RWPE2 (cell line): ENCODE measurements around the gene THAP3.
A peak's percentile ranks its signal among the peaks of the same experiment; 100 is the strongest.

ENCODE experiments used
- ATAC-seq: fragments of 200-7000 bp; cut with Tn5 transposase; 3 replicates; pipeline ENCODE4 v1.9.1; 2021; ENCODE audit warnings: low read depth
- DNase-seq: peaks from one replicate; pipeline ENCODE4 v3.0.0-alpha.2; 2020; ENCODE audit warnings: low spot score
- H3K27ac ChIP-seq: fragments of 450-650 bp; 2 replicates; pipeline ENCODE4 v1.5.1; 2017; ENCODE audit warnings: mild to moderate bottlenecking; ENCODE audit not compliant: poor library complexity, severe bottlenecking
- H3K27me3 ChIP-seq: fragments of 250-450 bp; sonication (Bioruptor Pico); 2 replicates; pipeline ENCODE4 v1.5.1; 2021; ENCODE audit warnings: mild to moderate bottlenecking, moderate library complexity; ENCODE audit not compliant: insufficient read depth, poor library complexity, severe bottlenecking
- H3K36me3 ChIP-seq: fragments of 250-450 bp; sonication (Bioruptor Pico); 2 replicates; pipeline ENCODE4 v1.5.1; 2020; ENCODE audit warnings: low read depth, mild to moderate bottlenecking, moderate library complexity
- H3K4me1 ChIP-seq: fragments of 250-450 bp; sonication (Bioruptor Pico); 2 replicates; pipeline ENCODE4 v1.5.1; 2021; ENCODE audit warnings: mild to moderate bottlenecking, moderate library complexity; ENCODE audit not compliant: insufficient read depth, poor library complexity, severe bottlenecking
- H3K4me3 ChIP-seq: fragments of 250-450 bp; sonication (Bioruptor Pico); 2 replicates; pipeline ENCODE4 v1.5.1; 2021; ENCODE audit warnings: mild to moderate bottlenecking, moderate library complexity; ENCODE audit not compliant: severe bottlenecking
- H3K9me3 ChIP-seq: fragments of 250-450 bp; sonication (Bioruptor Pico); 2 replicates; pipeline ENCODE4 v1.5.1; 2021; ENCODE audit warnings: mild to moderate bottlenecking, moderate library complexity; ENCODE audit not compliant: severe bottlenecking
- CTCF ChIP-seq: fragments of 450-650 bp; IDR thresholded peaks from one replicate; pipeline ENCODE4 v1.5.1; 2017; ENCODE audit warnings: mild to moderate bottlenecking, moderate library complexity; ENCODE audit not compliant: poor library complexity, severe bottlenecking

The THAP3 gene

GRCh38 chr1:6587261-6588005, 37.2 kb upstream of the THAP3 start:
- no peaks in the 10 kb centered on the region for H3K9me3 ChIP-seq
- no peak overlapping the region for H3K4me3 ChIP-seq
- H3K4me1 ChIP-seq = peaks cover 17% of the 10 kb centered on the region
- H3K27me3 ChIP-seq = no peaks in the 10 kb centered on the region
- H3K36me3 ChIP-seq = peaks cover 51% of the 10 kb centered on the region
- peak overlapping the region; percentile 60 for H3K27ac ChIP-seq
- peak; percentile 43 for ATAC-seq
- no peak for DNase-seq
- no peak for TF ChIP-seq CTCF

GRCh38 chr1:6588128-6588892, 36.4 kb upstream of the THAP3 start:
- Histone ChIP-seq H3K9me3 (no peaks in the 10 kb centered on the region), H3K27ac (peak overlapping the region; percentile 60), H3K4me1 (peaks cover 16% of the 10 kb centered on the region), H3K4me3 (no peak overlapping the region), H3K27me3 (no peaks in the 10 kb centered on the region), H3K36me3 (peaks cover 54% of the 10 kb centered on the region)
- ATAC-seq (peak; percentile 17), DNase-seq (no peak)
- TF ChIP-seq CTCF = no peak

- no peaks in the 10 kb centered on the region for H3K9me3 ChIP-seq
- peaks cover 16% of the 10 kb centered on the region for H3K4me1 ChIP-seq
- no peak for TF ChIP-seq CTCF
- H3K27me3 ChIP-seq = no peaks in the 10 kb centered on the region
- DNase-seq = no peak
- no peak overlapping the region for H3K4me3 ChIP-seq
- ATAC-seq = no peak
- peak overlapping the region; percentile 60 for H3K27ac ChIP-seq
- peaks cover 58% of the 10 kb centered on the region for H3K36me3 ChIP-seq
Observed at GRCh38 chr1:6588893-6589520, 35.7 kb upstream of the THAP3 start.

- H3K4me1 ChIP-seq = peaks cover 16% of the 10 kb centered on the region
Observed at GRCh38 chr1:6590046-6590445, 34.6 kb upstream of the THAP3 start.

More at GRCh38 chr1:6590046-6590445, 34.6 kb upstream of the THAP3 start:
- DNase-seq (no peak), ATAC-seq (no peak)
- Histone ChIP-seq H3K9me3 (no peaks in the 10 kb centered on the region), H3K27me3 (no peaks in the 10 kb centered on the region), H3K36me3 (peaks cover 61% of the 10 kb centered on the region), H3K27ac (no peak overlapping the region), H3K4me3 (no peak overlapping the region)
- TF ChIP-seq CTCF = no peak
